Urothelium cell line (cell line): ENCODE results near the gene ITPRIP.

ENCODE experiments used
- DNase-seq: peaks from one replicate; pipeline ENCODE4 v3.0.0; 2011; ENCODE audit warnings: low spot score, mixed read lengths
- FAIRE-seq: peaks from 2 replicates; lab custom pipeline; 2011; peaks lifted over from hg19 to GRCh38; lab: Jason Lieb, UNC

ITPRIP gene

GRCh38 chr10:104326991-104327610 is 11.2 kb downstream of the ITPRIP start:
- FAIRE-seq, result no peak

DNA sequence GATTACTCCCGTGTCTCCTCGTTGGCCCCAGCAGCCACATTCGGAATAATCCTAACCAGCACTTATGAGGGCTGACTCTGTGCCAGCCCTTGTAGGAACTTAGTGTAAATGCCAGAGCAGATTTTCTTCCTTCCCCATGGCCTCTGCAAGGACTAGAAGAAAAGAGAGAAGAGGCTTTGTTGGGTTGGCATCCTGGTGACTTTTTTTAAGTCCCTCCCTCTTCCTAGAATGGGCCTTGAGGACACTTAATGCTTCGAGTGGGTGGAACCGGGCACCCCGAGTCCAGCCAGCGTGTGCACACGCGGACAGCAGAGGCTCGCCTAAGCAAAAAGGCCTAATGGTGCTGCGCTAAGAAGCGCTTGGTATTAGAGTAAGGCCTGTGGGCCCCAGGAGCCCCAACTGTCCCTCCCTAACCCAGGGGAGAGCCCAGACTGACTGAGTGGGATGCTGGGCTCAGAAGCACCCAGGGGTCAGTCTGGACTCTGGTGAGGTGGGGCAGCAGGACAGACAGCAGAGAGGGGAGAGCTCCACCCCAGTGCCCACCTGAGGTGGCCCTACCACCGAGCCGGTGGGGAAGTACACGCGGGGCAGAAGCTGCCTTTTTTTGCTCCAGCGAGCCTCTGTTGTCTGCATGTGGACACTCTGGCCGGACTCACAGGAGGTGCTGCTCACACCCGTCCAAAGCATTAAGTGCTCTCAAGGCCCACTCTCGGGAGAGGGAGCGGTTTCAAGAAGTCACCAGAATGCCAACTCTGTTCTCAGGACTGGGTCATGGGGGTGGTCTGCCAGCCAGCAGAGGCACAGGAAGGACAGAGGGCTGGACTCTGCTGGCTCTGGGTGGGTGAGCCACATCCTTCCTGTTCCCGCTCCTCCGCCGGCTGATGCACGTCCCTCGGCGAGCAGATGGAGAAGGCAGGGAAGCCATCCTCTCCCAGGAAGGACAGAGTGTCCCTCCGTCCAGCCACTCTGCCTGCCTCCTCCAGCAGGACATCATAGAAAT is 12.5 kb downstream of the ITPRIP start:
- DNase-seq, result no peak
- no peak for FAIRE-seq

More at GRCh38 chr10:104326991-104327610, 11.2 kb downstream of the ITPRIP start:
- DNase-seq, result no peak

DNA sequence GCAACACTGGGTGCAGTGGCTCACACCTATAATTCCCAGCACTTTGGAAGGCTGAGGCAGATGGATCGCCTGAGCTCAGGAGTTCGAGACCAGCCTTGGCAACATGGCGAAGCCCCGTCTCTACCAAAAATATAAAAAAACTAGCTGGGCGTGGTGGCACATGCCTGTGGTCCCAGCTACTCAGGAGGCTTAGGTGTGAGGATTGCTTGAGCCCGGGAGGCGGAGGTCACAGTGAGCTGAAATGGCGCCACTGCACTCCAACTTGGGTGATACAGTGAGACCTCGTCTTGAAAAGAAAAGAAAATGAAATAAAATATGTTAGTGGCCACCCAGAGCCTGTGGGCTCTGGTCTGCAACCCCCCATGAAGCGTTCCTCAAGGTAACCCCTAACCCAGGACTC is 13.3 kb downstream of the ITPRIP start:
- no peak for FAIRE-seq
- DNase-seq, result no peak

GRCh38 chr10:104324221-104324686 is 14.0 kb downstream of the ITPRIP start:
- FAIRE-seq (no peak), DNase-seq (no peak)

- FAIRE-seq (peak; percentile 40), DNase-seq (no peak)
Measured at GRCh38 chr10:104323760-104324201, 14.5 kb downstream of the ITPRIP start.

GRCh38 chr10:104323085-104323484 is 15.2 kb downstream of the ITPRIP start:
- FAIRE-seq (no peak), DNase-seq (no peak)

- no peak for FAIRE-seq
- no peak for DNase-seq
Measured at GRCh38 chr10:104322416-104322782, 15.9 kb downstream of the ITPRIP start.

GRCh38 chr10:104321725-104322415 is 16.4 kb downstream of the ITPRIP start:
- DNase-seq, result no peak

GRCh38 chr10:104321226-104321625 is 17.0 kb downstream of the ITPRIP start:
- FAIRE-seq (no peak), DNase-seq (no peak)

More at GRCh38 chr10:104321725-104322415, 16.4 kb downstream of the ITPRIP start:
- FAIRE-seq, result peak; percentile 40

DNA sequence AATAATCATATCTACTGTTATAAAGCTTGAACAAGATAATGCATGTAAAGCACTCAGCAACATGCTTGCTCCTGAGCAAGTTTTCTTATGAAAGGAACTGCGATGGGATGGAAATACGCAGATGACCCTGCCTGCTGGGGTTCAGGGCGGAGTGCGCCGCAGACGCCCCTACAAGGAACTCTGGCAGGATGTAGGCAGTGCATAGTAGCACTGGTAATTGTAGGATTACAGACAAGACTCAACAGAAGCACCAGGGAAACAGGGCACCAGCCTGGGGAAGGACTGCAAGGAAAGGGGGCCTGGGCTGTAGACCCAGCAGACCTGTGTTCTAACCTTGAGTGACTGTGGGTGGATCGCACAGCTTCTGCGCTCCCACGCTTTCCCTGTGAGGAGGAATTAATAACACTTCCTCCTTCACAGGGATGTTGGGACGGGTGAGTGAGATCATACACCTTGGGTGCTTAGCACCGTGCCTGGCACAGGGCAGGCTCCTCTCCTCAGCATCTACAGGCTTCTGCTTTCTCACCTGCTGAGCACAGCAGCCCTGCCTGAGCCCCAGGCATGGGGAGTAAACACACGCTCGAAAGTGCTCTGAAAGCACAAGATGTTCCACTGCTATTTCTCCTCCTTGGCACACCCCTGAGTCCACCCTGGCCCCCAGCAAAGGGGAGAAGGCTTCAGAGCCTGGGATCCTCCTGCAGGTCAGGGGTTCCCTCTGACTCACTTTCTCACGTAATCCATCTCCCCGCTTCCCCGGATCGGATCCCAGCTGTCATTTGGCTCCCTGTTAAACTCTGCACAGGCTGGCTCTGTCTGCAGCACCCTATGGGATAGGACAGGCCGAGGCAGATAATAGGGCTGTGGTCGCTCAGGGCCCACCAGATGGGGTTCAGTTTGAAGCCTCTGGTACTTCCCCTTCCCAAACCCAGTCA is 19.2 kb downstream of the ITPRIP start:
- FAIRE-seq, result no peak
- DNase-seq, result no peak

- no peak for FAIRE-seq
- DNase-seq, result no peak
Measured at GRCh38 chr10:104318326-104318725, 19.9 kb downstream of the ITPRIP start.

DNA sequence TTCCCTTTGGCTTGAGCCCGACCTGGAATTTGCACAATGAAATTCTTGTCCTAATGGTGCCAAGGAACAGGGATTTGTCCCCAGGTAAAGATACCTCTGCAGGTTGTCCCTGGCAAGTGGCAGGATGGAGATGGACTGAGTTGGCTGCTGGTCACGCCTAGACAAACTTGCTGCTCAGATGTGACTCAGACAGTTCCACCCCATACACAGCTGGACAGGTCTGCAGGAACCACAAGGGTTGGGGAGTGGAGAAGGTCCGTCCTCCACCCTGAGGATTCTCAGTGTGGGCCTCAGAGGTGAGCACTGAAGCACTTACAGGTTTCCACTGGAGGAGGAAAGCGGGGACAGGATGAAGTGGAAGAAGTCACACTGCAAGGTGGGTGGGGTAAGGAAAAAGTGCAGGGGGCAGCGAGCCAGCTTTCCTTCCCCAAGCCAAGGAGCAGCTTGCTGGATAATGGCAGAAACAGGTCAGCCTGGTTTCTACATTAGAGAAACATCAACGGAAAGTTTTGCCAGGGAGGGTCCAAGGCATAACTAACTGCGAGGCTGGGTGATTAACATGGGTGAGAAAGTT is 20.5 kb downstream of the ITPRIP start:
- DNase-seq (no peak), FAIRE-seq (no peak)

GRCh38 chr10:104317269-104317710 is 21.0 kb downstream of the ITPRIP start:
- no peak for DNase-seq
- no peak for FAIRE-seq

DNA sequence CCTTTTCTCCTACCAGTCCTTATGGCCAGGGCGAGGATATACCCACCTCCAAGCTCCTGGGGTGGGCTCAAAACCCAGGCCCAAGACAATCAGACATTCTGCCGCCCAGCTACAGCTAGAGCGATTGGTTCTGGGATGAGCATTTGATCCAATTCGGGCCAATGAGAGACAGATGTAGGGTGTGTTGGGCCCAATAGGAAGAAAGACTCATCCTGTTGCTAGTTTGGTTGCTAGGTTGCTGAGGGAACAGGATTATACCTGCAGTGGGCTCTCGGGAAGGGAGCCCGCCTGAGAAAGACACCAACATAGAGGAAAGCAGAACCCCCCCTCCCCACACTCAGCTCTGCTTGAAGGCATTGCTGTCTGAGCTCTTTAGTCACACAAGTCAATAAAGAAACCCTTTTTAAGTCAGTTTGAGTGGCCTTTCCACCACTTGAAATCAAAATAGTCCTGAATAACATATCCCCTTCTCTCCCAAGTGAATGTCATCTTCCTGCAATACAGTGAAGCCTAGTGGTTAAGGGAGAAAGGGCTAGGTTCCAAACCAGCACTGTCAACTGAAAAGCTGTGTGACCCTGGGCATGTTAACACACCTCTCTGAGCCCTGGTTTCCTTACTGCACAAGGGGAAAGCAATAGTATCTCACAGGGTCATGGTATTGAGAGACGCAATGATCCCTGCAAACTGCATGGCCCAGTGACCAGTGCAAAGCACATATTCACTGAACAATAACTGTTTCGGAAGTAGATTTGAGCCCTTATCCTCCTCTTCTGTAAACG is 21.8 kb downstream of the ITPRIP start:
- DNase-seq, result no peak
- FAIRE-seq, result no peak

GRCh38 chr10:104315486-104315921 is 22.8 kb downstream of the ITPRIP start:
- FAIRE-seq (no peak), DNase-seq (no peak)

- FAIRE-seq, result no peak
- DNase-seq, result no peak
Measured at GRCh38 chr10:104314591-104315485, 23.4 kb downstream of the ITPRIP start.

DNA sequence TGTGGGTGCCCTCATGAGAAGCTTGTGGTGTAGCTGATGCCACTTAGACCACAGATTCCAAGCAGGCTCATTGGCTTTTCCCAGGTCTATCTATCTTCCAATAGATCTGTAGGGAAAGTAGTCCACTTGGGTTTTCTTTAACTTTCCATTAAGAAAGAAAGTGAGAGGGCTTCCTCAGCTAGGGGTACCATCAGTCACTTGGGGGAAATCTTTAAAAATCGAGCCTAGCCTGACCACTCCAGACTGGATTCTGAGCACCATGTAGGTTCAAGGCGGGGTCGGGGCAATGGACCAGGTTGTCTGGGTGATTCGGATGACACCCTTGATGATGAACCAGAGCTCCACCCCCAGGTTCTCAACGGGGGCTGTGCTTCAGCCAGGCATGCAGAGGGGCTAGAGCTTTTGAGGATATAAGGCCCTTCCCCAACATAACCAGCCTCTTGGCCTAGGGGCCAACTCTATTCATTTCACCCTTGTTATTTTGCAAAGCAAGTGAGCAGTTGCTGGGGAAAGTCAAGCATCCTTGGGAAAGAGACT is 27.0 kb downstream of the ITPRIP start:
- DNase-seq, result no peak
- no peak for FAIRE-seq
